K562 (cell line): ENCODE measurements around the gene EPB41L4A. TPM values are rescaled to one million over a fixed set of nuclear protein-coding genes. Genes with fewer than 3 reads are reported as not detected.
"Not testable (repeated sequence)": the region's sequence is repeated elsewhere in the genome, so short reads cannot be mapped to it uniquely, and the experiment has no call there.

Experiments
- ATAC-seq: fragments of 200-7000 bp; cut with Tn5 transposase; 3 replicates; pipeline ENCODE4 v1.9.1; 2020; ENCODE audit warnings: moderate library complexity
- BruUV-seq: library from RNA; stranded (reverse); fragments of 400-500 nt; replicated peaks from 2 replicates; lab custom pipeline; 2021; lab: Mats Ljungman, UMichigan
- CTCF ChIA-PET: fragments of 300-600 bp; formaldehyde crosslinking; extraction: SDS; loops from one replicate; lab custom pipeline; 2021; ENCODE audit warnings: low intra/inter-chr PET ratio; lab: Yijun Ruan, JAX
- POLR2A ChIA-PET: fragments of 300-600, 350-650 bp; sonication (Branson Sonifier 250); formaldehyde crosslinking; extraction: SDS; loops from one replicate; lab custom pipeline; 2021; ENCODE audit warnings: antibody characterized with exemption, inconsistent platforms; lab: Yijun Ruan, JAX
- DNase-seq, 4 experiments: peaks; one replicate each; pipeline versions ENCODE4 v3.0.0 to v3.0.0-alpha.2; 2011 to 2018; ENCODE audit warnings: low spot score in 3 of 4, mixed read lengths in 3 of 4; ENCODE audit errors: extremely low read depth in 1 of 4
- FAIRE-seq: peaks from 2 replicates; lab custom pipeline; 2011; peaks lifted over from hg19 to GRCh38; lab: Jason Lieb, UNC
- H2AFZ ChIP-seq: 2 replicates; pipeline ENCODE4 v1.6.0; 2011; ENCODE audit warnings: low read depth, low read length, control low read depth, inconsistent platforms
- H3K27ac ChIP-seq: fragments of 200-600 bp; 3 replicates; pipeline ENCODE4 v1.8.0; 2011; ENCODE audit warnings: low read depth, mild to moderate bottlenecking, control low read depth, inconsistent platforms, low read length, moderate library complexity, mixed read lengths; ENCODE audit errors: extremely low read depth
- H3K27me3 ChIP-seq, 2 experiments: fragments of 300-600 bp in 1 of 2; 2 replicates in 1 of 2; 3 replicates in 1 of 2; pipeline versions ENCODE4 v1.6.0 to v1.8.0; 2011; ENCODE audit warnings: inconsistent platforms in 2 of 2, low read length in 2 of 2, mild to moderate bottlenecking in 1 of 2, mixed read lengths in 1 of 2, moderate library complexity in 1 of 2; ENCODE audit not compliant: control insufficient read depth in 2 of 2, insufficient read depth in 2 of 2
- H3K36me3 ChIP-seq: fragments of 300-600 bp; 3 replicates; pipeline ENCODE4 v1.8.0; 2011; ENCODE audit warnings: mild to moderate bottlenecking, low read length, inconsistent platforms; ENCODE audit not compliant: control insufficient read depth, insufficient read depth
- H3K4me1 ChIP-seq, 2 experiments: fragments of 200-600 bp in 1 of 2; replicated peaks in 1 of 2; 2 replicates in 1 of 2; 3 replicates in 1 of 2; pipeline versions ENCODE4 v1.5.1 to v1.8.0; 2011; ENCODE audit warnings: inconsistent platforms in 2 of 2, low read length in 2 of 2, mild to moderate bottlenecking in 1 of 2, mixed read lengths in 1 of 2, moderate library complexity in 1 of 2; ENCODE audit not compliant: control insufficient read depth in 2 of 2, insufficient read depth in 2 of 2
- H3K4me2 ChIP-seq: 2 replicates; pipeline ENCODE4 v1.6.1; 2011; ENCODE audit warnings: low read length, control low read depth, inconsistent platforms, mixed read lengths; ENCODE audit not compliant: insufficient read depth
- H3K4me3 ChIP-seq: fragments of 200-600 bp; sonication (generic), shearing (Covaris generic); 2 replicates; pipeline ENCODE4 v1.5.1; 2016; ENCODE audit warnings: control low read depth, inconsistent platforms
- H3K79me2 ChIP-seq: fragments of 200-600 bp; 3 replicates; pipeline ENCODE4 v1.8.0; 2011; ENCODE audit warnings: low read length, inconsistent platforms; ENCODE audit not compliant: control insufficient read depth, insufficient read depth
- H3K9ac ChIP-seq, 2 experiments: 2 replicates each; pipeline versions ENCODE4 v1.6.0 to v1.6.1; 2011; ENCODE audit warnings: low read depth in 2 of 2, low read length in 2 of 2, control low read depth in 1 of 2, inconsistent platforms in 1 of 2, mild to moderate bottlenecking in 1 of 2, mixed read lengths in 1 of 2; ENCODE audit not compliant: insufficient read depth in 1 of 2
- H3K9me1 ChIP-seq: one replicate; pipeline ENCODE4 v1.6.0; 2011; ENCODE audit warnings: inconsistent platforms, mild to moderate bottlenecking, low read length, moderate library complexity; ENCODE audit not compliant: control insufficient read depth, insufficient read depth
- H3K9me3 ChIP-seq: replicated peaks from 2 replicates; pipeline ENCODE4 v1.5.1; 2011; ENCODE audit warnings: low read depth, low read length, inconsistent platforms; ENCODE audit not compliant: control insufficient read depth, insufficient read depth
- H4K20me1 ChIP-seq: replicated peaks from 2 replicates; pipeline ENCODE4 v1.6.1; 2011; ENCODE audit warnings: low read length, inconsistent platforms, mixed read lengths; ENCODE audit not compliant: control insufficient read depth, insufficient read depth
- CHD4 ChIP-seq: fragments of 200-600 bp; sonication (generic); IDR thresholded peaks from 3 replicates; pipeline ENCODE4 v1.6.1; 2012; ENCODE audit warnings: low read depth, mild to moderate bottlenecking, mixed read lengths, low read length, inconsistent platforms; ENCODE audit not compliant: insufficient read depth, insufficient replicate concordance, poor library complexity, severe bottlenecking
- RCOR1 ChIP-seq, 2 experiments: IDR thresholded peaks; 2 replicates each; pipeline ENCODE4 v1.6.1; 2012; ENCODE audit warnings: low read depth in 2 of 2, low read length in 2 of 2, borderline replicate concordance in 1 of 2, improper control_type of control experiment in 1 of 2
- STAT6 ChIP-seq: sonication (generic); formaldehyde crosslinking; IDR thresholded peaks from 2 replicates; pipeline ENCODE4 v1.8.1; 2023; ENCODE audit warnings: mild to moderate bottlenecking, missing genetic modification reagents
- WGBS: fragments of 100-300 bp; shearing (Covaris generic); methylation state at CpG from one replicate; pipeline ENCODE4 v1.1.6; 2016; ENCODE audit warnings: low coverage, mixed read lengths; ENCODE audit not compliant: insufficient coverage; ENCODE audit errors: missing lambda C conversion rate; 5-methylcytosine and 5-hydroxymethylcytosine counted together
- in situ Hi-C: fragments of 300-500 bp; cut with MboI; formaldehyde crosslinking; loops from 4 replicates; pipeline ENCODE4 v1.15.0; 2018; ENCODE audit warnings: inconsistent platforms, mixed read lengths
- intact Hi-C: fragments of 100-400 bp; cut with micrococcal nuclease; formaldehyde crosslinking; loops from 2 replicates; pipeline ENCODE4 v1.14.2; 2022
- polyA plus RNA-seq, 8 experiments: library from polyadenylated mRNA; depleted of rRNA in 4 of 8; stranded (reverse) in 5 of 8; unstranded in 3 of 8; fragments of >200 nt; fragmentation: Nextera tagmentation in 2 of 8; fragmentation: Illumina TruSeq in 1 of 8; extraction: Ambion mirVana in 2 of 8; extraction: Trizol in 1 of 8; gene quantifications; 2 replicates each; pipeline versions ENCODE4 v1.2.1 to v1.2.3, GENCODE V29; 2011 to 2014; ENCODE audit warnings: inconsistent platforms in 1 of 8, missing spikeins in 1 of 8
- total RNA-seq, 7 experiments: library from RNA; depleted of rRNA in 6 of 7; stranded (reverse); fragments of >200 nt in 6 of 7; fragmentation: Illumina TruSeq in 2 of 7; extraction: Trizol in 2 of 7; gene quantifications; 2 replicates each; pipeline versions ENCODE4 v1.2.1 to v1.2.3, GENCODE V29; 2011 to 2021; ENCODE audit warnings: low replicate concordance in 1 of 7

Gene EPB41L4A
- total and polyA plus RNA-seq, 9 of the 15 experiments (the other 6 are each of a cell fraction or from before 2014, with no cell fraction given), result 0.04 to 0.35 (median 0.12) TPM; not detected in 3

- H3K36me3 ChIP-seq, result no peaks in the 10 kb centered on the region
- in situ Hi-C loops (no loop called here), intact Hi-C loops (no loop called here)
- H4K20me1 ChIP-seq, result no peaks in the 10 kb centered on the region
- no peak overlapping the region for H3K27ac ChIP-seq
- ChIA-PET POLR2A (no interaction called here), CTCF (no interaction called here)
- H3K4me1 ChIP-seq, result no peaks in the 10 kb centered on the region; a peak in 1 of 5 replicates
- peaks cover 0 to 4% of the 10 kb centered on the region in 2 experiments; a peak in 2 of 5 replicates for H3K27me3 ChIP-seq
- H3K9me3 ChIP-seq, result no peaks in the 10 kb centered on the region
- 24% methylated on average over 6 of the region's 6 CpGs for WGBS
- ATAC-seq (no peak), DNase-seq (no peak), FAIRE-seq (no peak)
- H3K4me3 ChIP-seq, result no peak overlapping the region
- no peaks in the 10 kb centered on the region for H3K79me2 ChIP-seq
- TF ChIP-seq CHD4 (no peak), RCOR1 (IDR thresholded peaks at IDR 0.05; ENCODE audit: borderline replicate concordance in 1 of 2, low read depth in 2 of 2, low read length in 2 of 2) (no peak), STAT6 (CRISPR knock-in tag) (no peak)
- no peaks in the 10 kb centered on the region for H3K9me1 ChIP-seq
- BruUV-seq, result no TSS peak
- no peak overlapping the region for H3K9ac ChIP-seq
- no peak overlapping the region for H2AFZ ChIP-seq
- H3K4me2 ChIP-seq, result no peak overlapping the region
These were observed 26.7 kb upstream of the EPB41L4A start for GRCh38 chr5:112445626-112446350.

- H3K27me3 ChIP-seq, H3K27ac ChIP-seq, FAIRE-seq, ATAC-seq, H2AFZ ChIP-seq, H3K4me2 ChIP-seq, H3K9me1 ChIP-seq, H3K9me3 ChIP-seq, H3K4me1 ChIP-seq, H3K4me3 ChIP-seq, H3K36me3 ChIP-seq, H4K20me1 ChIP-seq, H3K9ac ChIP-seq, DNase-seq, in situ Hi-C loops, H3K79me2 ChIP-seq, CTCF ChIA-PET, intact Hi-C loops, BruUV-seq: not testable (repeated sequence)
- POLR2A ChIA-PET, result interaction anchor here (0.7 kb wide), 1 partner anchor 33 kb away, joined by 5 read pairs; no protein-coding TSS in a partner anchor
- 11% methylated on average over 9 of the region's 12 CpGs for WGBS
These were observed 24.9 kb upstream of the EPB41L4A start for GRCh38 chr5:112443932-112444331.
